ENCODE results near the gene SCN8A. TPM values are rescaled to one million over a fixed set of nuclear protein-coding genes. Genes with fewer than 3 reads are reported as not detected.

The SCN8A gene
- total and polyA plus RNA-seq, 2 donors (not counting 3 experiments of a cell fraction or from before 2014, with no cell fraction given), result 9.4 to 20.4 TPM

DNA sequence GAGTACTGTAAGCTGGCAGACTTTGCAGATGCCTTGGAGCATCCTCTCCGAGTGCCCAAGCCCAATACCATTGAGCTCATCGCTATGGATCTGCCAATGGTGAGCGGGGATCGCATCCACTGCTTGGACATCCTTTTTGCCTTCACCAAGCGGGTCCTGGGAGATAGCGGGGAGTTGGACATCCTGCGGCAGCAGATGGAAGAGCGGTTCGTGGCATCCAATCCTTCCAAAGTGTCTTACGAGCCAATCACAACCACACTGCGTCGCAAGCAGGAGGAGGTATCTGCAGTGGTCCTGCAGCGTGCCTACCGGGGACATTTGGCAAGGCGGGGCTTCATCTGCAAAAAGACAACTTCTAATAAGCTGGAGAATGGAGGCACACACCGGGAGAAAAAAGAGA lies 215.9 kb downstream of the SCN8A start:
- Histone ChIP-seq H2AFZ (ENCODE audit: low read depth, low read length) (no peak overlapping the region), H3K4me2 (ENCODE audit: insufficient read depth, low read length) (no peak overlapping the region), H3K9me3 (replicated peaks; ENCODE audit: control insufficient read depth, insufficient read depth, low read length) (no peaks in the 10 kb centered on the region), H3K27me3 (ENCODE audit: control insufficient read depth in 2 of 2, insufficient read depth in 2 of 2, low read length in 2 of 2) (no peaks in the 10 kb centered on the region), H3K9me1 (replicated peaks; ENCODE audit: control insufficient read depth, extremely low read depth, insufficient read depth, low read length) (no peaks in the 10 kb centered on the region), H3K4me3 (replicated peaks in 1 of 3; ENCODE audit: insufficient read depth in 1 of 3, low read depth in 1 of 3, low read length in 3 of 3) (no peak overlapping the region), H3K36me3 (ENCODE audit: control insufficient read depth in 2 of 2, extremely low read depth in 1 of 2, insufficient read depth in 2 of 2, low read length in 2 of 2) (peaks cover 0 to 7% of the 10 kb centered on the region in 2 experiments), H3K27ac (ENCODE audit: insufficient read depth, low read depth, low read length) (no peak overlapping the region), H3K9ac (replicated peaks; ENCODE audit: extremely low read depth, insufficient read depth, low read length) (no peak overlapping the region), H4K20me1 (replicated peaks; ENCODE audit: control insufficient read depth, extremely low read depth, insufficient read depth, low read length) (no peaks in the 10 kb centered on the region), H3K4me1 (ENCODE audit: control insufficient read depth, extremely low read depth, insufficient read depth, low read length) (no peaks in the 10 kb centered on the region), H3K79me2 (ENCODE audit: control insufficient read depth, insufficient read depth, low read length) (no peaks in the 10 kb centered on the region)
- no TSS peak for BruUV-seq (replicated peaks)
- TF ChIP-seq POLR2AphosphoS5 (IDR thresholded peaks at IDR 0.05; ENCODE audit: insufficient read depth, low read depth, low read length) (no peak), FOS (IDR thresholded peaks at IDR 0.05; ENCODE audit: borderline replicate concordance, insufficient read depth, low read length) (no peak), MAX (IDR thresholded peaks at IDR 0.05; ENCODE audit: insufficient read depth, insufficient read length) (no peak), JUN (IDR thresholded peaks at IDR 0.05; ENCODE audit: borderline replicate concordance, insufficient read depth, insufficient read length, low read depth) (no peak), EZH2 (IDR thresholded peaks at IDR 0.05; ENCODE audit: borderline replicate concordance, low read depth, low read length, severe bottlenecking) (no peak), GATA2 (IDR thresholded peaks at IDR 0.05; ENCODE audit: insufficient read depth, insufficient read length, low read depth, low read length) (no peak), POLR2A (IDR thresholded peaks at IDR 0.05; ENCODE audit: low read depth, low read length) (no peak), MYC (IDR thresholded peaks at IDR 0.05; ENCODE audit: low read depth, low read length) (no peak)
- TF ChIP-seq, protein P1, sequence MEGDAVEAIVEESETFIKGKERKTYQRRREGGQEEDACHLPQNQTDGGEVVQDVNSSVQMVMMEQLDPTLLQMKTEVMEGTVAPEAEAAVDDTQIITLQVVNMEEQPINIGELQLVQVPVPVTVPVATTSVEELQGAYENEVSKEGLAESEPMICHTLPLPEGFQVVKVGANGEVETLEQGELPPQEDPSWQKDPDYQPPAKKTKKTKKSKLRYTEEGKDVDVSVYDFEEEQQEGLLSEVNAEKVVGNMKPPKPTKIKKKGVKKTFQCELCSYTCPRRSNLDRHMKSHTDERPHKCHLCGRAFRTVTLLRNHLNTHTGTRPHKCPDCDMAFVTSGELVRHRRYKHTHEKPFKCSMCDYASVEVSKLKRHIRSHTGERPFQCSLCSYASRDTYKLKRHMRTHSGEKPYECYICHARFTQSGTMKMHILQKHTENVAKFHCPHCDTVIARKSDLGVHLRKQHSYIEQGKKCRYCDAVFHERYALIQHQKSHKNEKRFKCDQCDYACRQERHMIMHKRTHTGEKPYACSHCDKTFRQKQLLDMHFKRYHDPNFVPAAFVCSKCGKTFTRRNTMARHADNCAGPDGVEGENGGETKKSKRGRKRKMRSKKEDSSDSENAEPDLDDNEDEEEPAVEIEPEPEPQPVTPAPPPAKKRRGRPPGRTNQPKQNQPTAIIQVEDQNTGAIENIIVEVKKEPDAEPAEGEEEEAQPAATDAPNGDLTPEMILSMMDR (IDR thresholded peaks at IDR 0.05; ENCODE audit: extremely low read depth in 1 of 2, insufficient read depth in 1 of 2, low read depth in 1 of 2, low read length in 2 of 2), result no peak
- CTCF ChIA-PET, result no interaction called here
- dilution Hi-C loops (cut with MboI; ENCODE audit: extremely low pct_ligation_motif_present, low sequenced_read_pairs) (no loop called here), intact Hi-C loops (cut with micrococcal nuclease) (no loop called here)
- POLR2A ChIA-PET, result no interaction called here
- FAIRE-seq, result no peak
- no peak for DNase-seq (ENCODE audit: low read depth, low spot score)

All from endothelial cell of umbilical vein (primary cell).